ENCODE measurements around the gene GALNTL6. TPM values are rescaled to one million over a fixed set of nuclear protein-coding genes. Genes with fewer than 3 reads are reported as not detected.

The GALNTL6 gene
- total RNA-seq, 4 donors from 2014 or later, result 0.26 to 4.0 (median 1.5) TPM; not detected in 1

GRCh38 chr4:171793723-171794122, 19.5 kb upstream of the GALNTL6 start:
- no peak overlapping the region for H3K27ac ChIP-seq
- H3K4me3 ChIP-seq, result no peak overlapping the region
- no peaks in the 10 kb centered on the region for H3K9me3 ChIP-seq
- H3K4me1 ChIP-seq, result no peaks in the 10 kb centered on the region
- no peak for DNase-seq (ENCODE audit: low spot score in 2 of 2)
- H3K36me3 ChIP-seq, result no peaks in the 10 kb centered on the region
- WGBS, result 36% methylated on average over 5 of the region's 5 CpGs
- TF ChIP-seq CTCF (IDR thresholded peaks at IDR 0.05) (no peak), POLR2AphosphoS5 (IDR thresholded peaks at IDR 0.05) (no peak), EP300 (IDR thresholded peaks at IDR 0.05) (no peak), POLR2A (IDR thresholded peaks at IDR 0.05) (no peak)
- H3K27me3 ChIP-seq, result no peaks in the 10 kb centered on the region

- H3K36me3 ChIP-seq, result no peaks in the 10 kb centered on the region
- TF ChIP-seq POLR2AphosphoS5 (IDR thresholded peaks at IDR 0.05) (no peak), CTCF (IDR thresholded peaks at IDR 0.05) (no peak), POLR2A (IDR thresholded peaks at IDR 0.05) (no peak), EP300 (IDR thresholded peaks at IDR 0.05) (no peak)
- H3K4me3 ChIP-seq, result no peak overlapping the region
- WGBS, result 82% methylated on average over 2 of the region's 2 CpGs
- no peak for DNase-seq (ENCODE audit: low spot score in 2 of 2)
- peaks cover 4% of the 10 kb centered on the region for H3K9me3 ChIP-seq
- H3K27me3 ChIP-seq, result no peaks in the 10 kb centered on the region
- H3K4me1 ChIP-seq, result no peaks in the 10 kb centered on the region
- H3K27ac ChIP-seq, result no peak overlapping the region
These were observed 18.7 kb upstream of the GALNTL6 start for GRCh38 chr4:171794528-171794927.

GRCh38 chr4:171809854-171810253, 3.4 kb upstream of the GALNTL6 start:
- DNase-seq (ENCODE audit: low spot score in 2 of 2), result no peak
- Histone ChIP-seq H3K4me1 (peaks cover 14% of the 10 kb centered on the region), H3K27ac (no peak overlapping the region), H3K4me3 (no peak overlapping the region), H3K27me3 (peaks cover 29% of the 10 kb centered on the region), H3K9me3 (no peaks in the 10 kb centered on the region), H3K36me3 (no peaks in the 10 kb centered on the region)
- whole genome bisulfite sequencing, result 67% methylated on average over 1 of the region's 1 CpG
- no peak for TF ChIP-seq POLR2AphosphoS5 (IDR thresholded peaks at IDR 0.05)
- TF ChIP-seq CTCF (IDR thresholded peaks at IDR 0.05), result no peak
- no peak for TF ChIP-seq POLR2A (IDR thresholded peaks at IDR 0.05)
- TF ChIP-seq EP300 (IDR thresholded peaks at IDR 0.05), result no peak

GRCh38 chr4:171812333-171812664, 905 bp upstream of the GALNTL6 start:
- no peaks in the 10 kb centered on the region for H3K9me3 ChIP-seq
- H3K4me3 ChIP-seq, result peak overlapping the region; percentile 47
- peaks cover 32% of the 10 kb centered on the region for H3K27me3 ChIP-seq
- no peak for DNase-seq (ENCODE audit: low spot score in 2 of 2)
- 7% methylated on average over 12 of the region's 12 CpGs for WGBS
- TF ChIP-seq EP300 (IDR thresholded peaks at IDR 0.05), result no peak
- no peak for TF ChIP-seq POLR2A (IDR thresholded peaks at IDR 0.05)
- H3K4me1 ChIP-seq, result peaks cover 14% of the 10 kb centered on the region
- no peak overlapping the region for H3K27ac ChIP-seq
- no peaks in the 10 kb centered on the region for H3K36me3 ChIP-seq

- H3K27ac ChIP-seq, result no peak overlapping the region
- peak overlapping the region; percentile 47 for H3K4me3 ChIP-seq
- no peaks in the 10 kb centered on the region for H3K36me3 ChIP-seq
These were observed 484 bp downstream of the GALNTL6 start for GRCh38 chr4:171813526-171814250.

GRCh38 chr4:171814545-171814944, 1.3 kb downstream of the GALNTL6 start:
- no peak for DNase-seq (ENCODE audit: low spot score in 2 of 2)
- Histone ChIP-seq H3K27me3 (peaks cover 32% of the 10 kb centered on the region), H3K4me3 (no peak overlapping the region), H3K9me3 (no peaks in the 10 kb centered on the region), H3K36me3 (no peaks in the 10 kb centered on the region), H3K27ac (no peak overlapping the region), H3K4me1 (peaks cover 14% of the 10 kb centered on the region)
- 64% methylated on average over 11 of the region's 11 CpGs for WGBS
- no peak for TF ChIP-seq CTCF (IDR thresholded peaks at IDR 0.05)
- no peak for TF ChIP-seq EP300 (IDR thresholded peaks at IDR 0.05)
- no peak for TF ChIP-seq POLR2A (IDR thresholded peaks at IDR 0.05)
- TF ChIP-seq POLR2AphosphoS5 (IDR thresholded peaks at IDR 0.05), result no peak

More at GRCh38 chr4:171813526-171814250, 484 bp downstream of the GALNTL6 start:
- no peak for DNase-seq (ENCODE audit: low spot score in 2 of 2)
- 5% methylated on average over 28 of the region's 43 CpGs for WGBS
- Histone ChIP-seq H3K27me3 (peaks cover 32% of the 10 kb centered on the region), H3K4me1 (peaks cover 14% of the 10 kb centered on the region), H3K9me3 (no peaks in the 10 kb centered on the region)
- no peak for TF ChIP-seq POLR2AphosphoS5 (IDR thresholded peaks at IDR 0.05)
- TF ChIP-seq POLR2A (IDR thresholded peaks at IDR 0.05), result no peak
- no peak for TF ChIP-seq EP300 (IDR thresholded peaks at IDR 0.05)

Data from suprapubic skin (tissue), 4 donors.